ENCODE measurements around the gene UBE2QL1.

- TF ChIP-seq CTCF (conservative IDR thresholded peaks at IDR 0.05; ENCODE audit: low read length) (no peak), EZH2phosphoT487 (IDR thresholded peaks at IDR 0.05; ENCODE audit: borderline replicate concordance, low read depth, low read length) (no peak)
These were observed 27.6 kb downstream of the UBE2QL1 start for GRCh38 chr5:6476313-6476661.
